GM18519 (cell line): Measurements from ENCODE around the gene KCTD17.

Experiments used
- ATAC-seq: cut with Tn5 transposase; IDR thresholded peaks from one replicate; pipeline ENCODE4 v1.9.1; 2021; ENCODE audit warnings: mild to moderate bottlenecking, moderate library complexity; ENCODE audit not compliant: unreplicated experiment, low FRiP score

Gene KCTD17

GRCh38 chr22:37051391-37052385 is at the start of gene KCTD17:
TSS of gene KCTD17 (plus strand) at chr22:37051742. CDS start at chr22:37051761, 19 bp downstream.
- ATAC-seq: no peak

- no peak for ATAC-seq
Observed at GRCh38 chr22:37001826-37002225, 49.7 kb upstream of the KCTD17 start.

GRCh38 chr22:37002633-37003032 is 48.9 kb upstream of the KCTD17 start:
- ATAC-seq: no peak

GRCh38 chr22:37007651-37008050 is 43.9 kb upstream of the KCTD17 start:
- ATAC-seq: no peak

GRCh38 chr22:37008365-37008764 is 43.2 kb upstream of the KCTD17 start:
- ATAC-seq: no peak

- ATAC-seq: no peak
Observed at GRCh38 chr22:37009490-37009889, 42.1 kb upstream of the KCTD17 start.

- ATAC-seq: no peak
Observed at GRCh38 chr22:37010174-37010573, 41.4 kb upstream of the KCTD17 start.

- ATAC-seq: no peak
Observed at GRCh38 chr22:37010976-37011375, 40.6 kb upstream of the KCTD17 start.

- ATAC-seq: no peak
Observed at GRCh38 chr22:37011472-37011871, 40.1 kb upstream of the KCTD17 start.

- no peak for ATAC-seq
Observed at GRCh38 chr22:37012262-37012904, 39.2 kb upstream of the KCTD17 start.

- ATAC-seq: no peak
Observed at GRCh38 chr22:37012956-37013355, 38.6 kb upstream of the KCTD17 start.

- no peak for ATAC-seq
Observed at GRCh38 chr22:37014415-37014806, 37.1 kb upstream of the KCTD17 start.

- no peak for ATAC-seq
Observed at GRCh38 chr22:37014835-37015586, 36.5 kb upstream of the KCTD17 start.

- ATAC-seq: no peak
Observed at GRCh38 chr22:37015587-37015878, 36.0 kb upstream of the KCTD17 start.

- no peak for ATAC-seq
Observed at GRCh38 chr22:37016134-37016910, 35.2 kb upstream of the KCTD17 start.

- no peak for ATAC-seq
Observed at GRCh38 chr22:37017356-37017755, 34.2 kb upstream of the KCTD17 start.

- no peak for ATAC-seq
Observed at GRCh38 chr22:37018086-37018814, 33.3 kb upstream of the KCTD17 start.

- ATAC-seq: no peak
Observed at GRCh38 chr22:37018815-37019308, 32.7 kb upstream of the KCTD17 start.

- ATAC-seq: no peak
Observed at GRCh38 chr22:37019309-37020191, 32.0 kb upstream of the KCTD17 start, which contains the start of the genes MPST and TST. TSS of gene MPST (plus strand) at chr22:37019742. CDS start at chr22:37019837, 95 bp downstream. TSS of gene TST (minus strand) at chr22:37019447. CDS start at chr22:37018732, 715 bp downstream.
